ENCODE results near the gene CIZ1. TPM values are rescaled to one million over a fixed set of nuclear protein-coding genes. Genes with fewer than 3 reads are reported as not detected.
"Not testable (repeated sequence)": the region's sequence is repeated elsewhere in the genome, so short reads cannot be mapped to it uniquely, and the experiment has no call there.

The CIZ1 gene
- total RNA-seq, 1 donor from 2014 or later, result 33.4 TPM

- DNase-seq (ENCODE audit: low spot score), result no peak
- Histone ChIP-seq H3K79me2 (ENCODE audit: low read depth) (no peaks in the 10 kb centered on the region), H3K4me3 (no peak overlapping the region), H3K36me3 (no peaks in the 10 kb centered on the region), H3K4me2 (no peak overlapping the region), H3K27me3 (no peaks in the 10 kb centered on the region), H3K9me3 (ENCODE audit: low read depth) (no peaks in the 10 kb centered on the region), H4K20me1 (ENCODE audit: low read depth) (no peaks in the 10 kb centered on the region), H3F3A (ENCODE audit: low read depth) (no peaks in the 10 kb centered on the region), H3K4me1 (no peaks in the 10 kb centered on the region), H3K9ac (no peak overlapping the region), H3K27ac (no peak overlapping the region), H2AFZ (replicated peaks) (no peak overlapping the region)
- Mint-ChIP-seq H3K27ac (no peak overlapping the region), H3K36me3 (peaks cover 2% of the 10 kb centered on the region), H3K27me3 (ENCODE audit: insufficient read depth, low read depth) (no peaks in the 10 kb centered on the region), H3K9me3 (no peaks in the 10 kb centered on the region), H3K4me1 (no peaks in the 10 kb centered on the region), H3K4me3 (no peak overlapping the region)
- TF ChIP-seq EZH2phosphoT487 (IDR thresholded peaks at IDR 0.05), result no peak
- TF ChIP-seq EZH2 (IDR thresholded peaks at IDR 0.05), result no peak
- no peak for TF ChIP-seq CTCF (IDR thresholded peaks at IDR 0.05)
Observed at GRCh38 chr9:128232528-128233428, 41.4 kb upstream of the CIZ1 start.

GRCh38 chr9:128231638-128232527, 40.5 kb upstream of the CIZ1 start:
- peaks cover 5% of the 10 kb centered on the region for H3K36me3 Mint-ChIP-seq
- Histone ChIP-seq H3F3A (ENCODE audit: low read depth) (no peaks in the 10 kb centered on the region), H3K4me3 (no peak overlapping the region), H3K27me3 (no peaks in the 10 kb centered on the region), H2AFZ (replicated peaks) (no peak overlapping the region), H3K4me2 (no peak overlapping the region), H3K9ac (no peak overlapping the region), H3K36me3 (no peaks in the 10 kb centered on the region), H3K79me2 (ENCODE audit: low read depth) (no peaks in the 10 kb centered on the region), H3K4me1 (no peaks in the 10 kb centered on the region), H3K9me3 (ENCODE audit: low read depth) (no peaks in the 10 kb centered on the region), H4K20me1 (ENCODE audit: low read depth) (no peaks in the 10 kb centered on the region), H3K27ac (no peak overlapping the region)
- peak overlapping the region; percentile 74 for H3K27ac Mint-ChIP-seq
- no peaks in the 10 kb centered on the region for H3K27me3 Mint-ChIP-seq (ENCODE audit: insufficient read depth, low read depth)
- no peak for TF ChIP-seq CTCF (IDR thresholded peaks at IDR 0.05)
- TF ChIP-seq EZH2 (IDR thresholded peaks at IDR 0.05), result no peak
- no peak for TF ChIP-seq EZH2phosphoT487 (IDR thresholded peaks at IDR 0.05)
- no peak overlapping the region for H3K4me3 Mint-ChIP-seq
- H3K9me3 Mint-ChIP-seq, result no peaks in the 10 kb centered on the region
- H3K4me1 Mint-ChIP-seq, result no peaks in the 10 kb centered on the region
- no peak for DNase-seq (ENCODE audit: low spot score)

- not testable (repeated sequence) for H3K27me3 Mint-ChIP-seq (ENCODE audit: insufficient read depth, low read depth); H3K4me1 Mint-ChIP-seq; H3F3A ChIP-seq (ENCODE audit: low read depth); H3K79me2 ChIP-seq (ENCODE audit: low read depth); H3K36me3 ChIP-seq; H3K27ac ChIP-seq; H3K9ac ChIP-seq; H3K4me3 ChIP-seq; H2AFZ ChIP-seq (replicated peaks); H3K4me1 ChIP-seq; H3K9me3 ChIP-seq (ENCODE audit: low read depth); H3K36me3 Mint-ChIP-seq; H3K4me3 Mint-ChIP-seq; H4K20me1 ChIP-seq (ENCODE audit: low read depth); H3K4me2 ChIP-seq; DNase-seq (ENCODE audit: low spot score); H3K27me3 ChIP-seq; H3K9me3 Mint-ChIP-seq; H3K27ac Mint-ChIP-seq
Observed at GRCh38 chr9:128230897-128231296, 39.5 kb upstream of the CIZ1 start.

Data from neural progenitor cell (in vitro differentiated cells).